H9 (cell line): ENCODE data around the gene CFAP141. TPM values are rescaled to one million over a fixed set of nuclear protein-coding genes. Genes with fewer than 3 reads are reported as not detected.
A peak's percentile ranks its signal among the peaks of the same experiment; 100 is the strongest.

ENCODE experiments used
- DNase-seq: peaks from one replicate; pipeline ENCODE4 v3.0.0-alpha.2; 2017
- H2AFZ ChIP-seq: one replicate; pipeline ENCODE4 v1.6.1; 2013; ENCODE audit warnings: mild to moderate bottlenecking, low read length, control low read depth, moderate library complexity
- H2AK5ac ChIP-seq: 2 replicates; pipeline ENCODE4 v1.6.1; 2013; ENCODE audit warnings: low read length, control low read depth, mixed read lengths; ENCODE audit not compliant: insufficient read length
- H2BK120ac ChIP-seq: one replicate; pipeline ENCODE4 v1.6.1; 2013; ENCODE audit warnings: low read depth, mild to moderate bottlenecking, low read length, control low read depth, inconsistent platforms; ENCODE audit not compliant: poor library complexity, severe bottlenecking
- H2BK12ac ChIP-seq: 2 replicates; pipeline ENCODE4 v1.6.1; 2013; ENCODE audit warnings: low read length, control low read depth, mixed read lengths, low read depth; ENCODE audit not compliant: insufficient read length
- H2BK15ac ChIP-seq: 2 replicates; pipeline ENCODE4 v1.6.1; 2013; ENCODE audit warnings: low read depth, low read length, control low read depth
- H2BK20ac ChIP-seq: one replicate; pipeline ENCODE4 v1.6.1; 2013; ENCODE audit warnings: low read depth, mild to moderate bottlenecking, low read length, control low read depth, inconsistent platforms; ENCODE audit not compliant: poor library complexity, severe bottlenecking
- H2BK5ac ChIP-seq: 2 replicates; pipeline ENCODE4 v1.6.1; 2013; ENCODE audit warnings: low read length, control low read depth, mixed read lengths; ENCODE audit not compliant: insufficient read length
- H3K14ac ChIP-seq: 2 replicates; pipeline ENCODE4 v1.6.1; 2013; ENCODE audit warnings: low read length, control low read depth; ENCODE audit not compliant: insufficient read depth
- H3K18ac ChIP-seq: 2 replicates; pipeline ENCODE4 v1.6.1; 2013; ENCODE audit warnings: low read depth, mild to moderate bottlenecking, mixed read lengths, low read length, control low read depth; ENCODE audit not compliant: insufficient read length
- H3K23ac ChIP-seq: 2 replicates; pipeline ENCODE4 v1.6.1; 2013; ENCODE audit warnings: low read length, control low read depth, mixed read lengths, low read depth; ENCODE audit not compliant: insufficient read length
- H3K23me2 ChIP-seq: 2 replicates; pipeline ENCODE4 v1.6.1; 2013; ENCODE audit warnings: low read depth, mild to moderate bottlenecking, mixed read lengths, low read length, control low read depth; ENCODE audit not compliant: insufficient read length, poor library complexity, severe bottlenecking
- H3K27ac ChIP-seq: 2 replicates; pipeline ENCODE4 v1.5.1; 2013; ENCODE audit warnings: low read length, control low read depth, mixed read lengths, low read depth; ENCODE audit not compliant: insufficient read length
- H3K27me3 ChIP-seq: 2 replicates; pipeline ENCODE4 v1.6.1; 2013; ENCODE audit warnings: low read length, control low read depth, inconsistent platforms; ENCODE audit not compliant: insufficient read depth
- H3K4ac ChIP-seq: 2 replicates; pipeline ENCODE4 v1.6.1; 2013; ENCODE audit warnings: low read depth, mild to moderate bottlenecking, control low read depth, inconsistent platforms, low read length, moderate library complexity
- H3K4me1 ChIP-seq: 2 replicates; pipeline ENCODE4 v1.6.1; 2013; ENCODE audit warnings: low read length, control low read depth, inconsistent platforms; ENCODE audit not compliant: insufficient read depth
- H3K4me2 ChIP-seq: 2 replicates; pipeline ENCODE4 v1.6.1; 2013; ENCODE audit warnings: low read length, control low read depth, mixed read lengths; ENCODE audit not compliant: insufficient read length, insufficient read depth
- H3K56ac ChIP-seq: 2 replicates; pipeline ENCODE4 v1.6.1; 2013; ENCODE audit warnings: low read depth, mild to moderate bottlenecking, mixed read lengths, low read length, control low read depth; ENCODE audit not compliant: insufficient read length
- H3K79me1 ChIP-seq: 2 replicates; pipeline ENCODE4 v1.6.1; 2013; ENCODE audit warnings: low read depth, mild to moderate bottlenecking, moderate library complexity, low read length, control low read depth, inconsistent platforms; ENCODE audit not compliant: insufficient read depth, poor library complexity, severe bottlenecking
- H3K79me2 ChIP-seq: 2 replicates; pipeline ENCODE4 v1.6.1; 2013; ENCODE audit warnings: low read length, control low read depth, inconsistent platforms; ENCODE audit not compliant: insufficient read depth
- H3K9ac ChIP-seq: 2 replicates; pipeline ENCODE4 v1.6.1; 2013; ENCODE audit warnings: low read length, control low read depth, mixed read lengths; ENCODE audit not compliant: insufficient read length; ENCODE audit errors: extremely low read depth
- H3K9me3 ChIP-seq: one replicate; pipeline ENCODE4 v1.6.1; 2013; ENCODE audit warnings: low read depth, low read length, inconsistent platforms; ENCODE audit not compliant: control insufficient read depth
- H3T11ph ChIP-seq: one replicate; pipeline ENCODE4 v1.6.1; 2013; ENCODE audit warnings: mild to moderate bottlenecking, low read length, control low read depth, inconsistent platforms
- H4K20me1 ChIP-seq: one replicate; pipeline ENCODE4 v1.6.1; 2013; ENCODE audit not compliant: control insufficient read depth, insufficient read length, insufficient read depth
- H4K5ac ChIP-seq: 2 replicates; pipeline ENCODE4 v1.6.1; 2013; ENCODE audit warnings: low read depth, mild to moderate bottlenecking, mixed read lengths, low read length, control low read depth; ENCODE audit not compliant: insufficient read length
- H4K8ac ChIP-seq: replicated peaks from 2 replicates; pipeline ENCODE4 v1.6.1; 2013; ENCODE audit warnings: low read length, control low read depth, mixed read lengths, low read depth; ENCODE audit not compliant: insufficient read length
- H4K91ac ChIP-seq: 2 replicates; pipeline ENCODE4 v1.6.1; 2013; ENCODE audit warnings: low read depth, mild to moderate bottlenecking, moderate library complexity, mixed read lengths, low read length, control low read depth; ENCODE audit not compliant: insufficient read length
- H3K27ac Mint-ChIP-seq, 3 experiments: 2 replicates in 2 of 3; 3 replicates in 1 of 3; pipeline ENCODE4 v1.8.0; 2020 to 2021; ENCODE audit warnings: mixed read lengths in 3 of 3, mild to moderate bottlenecking in 1 of 3, moderate library complexity in 1 of 3
- H3K27me3 Mint-ChIP-seq: 2 replicates; pipeline ENCODE4 v1.8.0; 2021; ENCODE audit warnings: low read depth, mild to moderate bottlenecking, moderate library complexity, mixed read lengths
- H3K36me3 Mint-ChIP-seq, 3 experiments: 2 replicates in 2 of 3; 3 replicates in 1 of 3; pipeline ENCODE4 v1.8.0; 2020 to 2021; ENCODE audit warnings: low read depth in 3 of 3, mixed read lengths in 3 of 3; ENCODE audit not compliant: insufficient read depth in 1 of 3
- H3K4me1 Mint-ChIP-seq, 2 experiments: 2 replicates each; pipeline ENCODE4 v1.8.0; 2020; ENCODE audit warnings: mixed read lengths in 2 of 2
- H3K4me3 Mint-ChIP-seq, 2 experiments: 2 replicates in 1 of 2; 3 replicates in 1 of 2; pipeline ENCODE4 v1.8.0; 2020 to 2021; ENCODE audit warnings: mild to moderate bottlenecking in 2 of 2, mixed read lengths in 2 of 2, moderate library complexity in 1 of 2
- H3K9me3 Mint-ChIP-seq, 2 experiments: 2 replicates in 1 of 2; 3 replicates in 1 of 2; pipeline ENCODE4 v1.8.0; 2020; ENCODE audit warnings: mild to moderate bottlenecking in 2 of 2, mixed read lengths in 2 of 2, moderate library complexity in 1 of 2
- WGBS: extraction: QIAGEN DNeasy Blood & Tissue Kit; methylation state at CpG from one replicate; pipeline ENCODE4 v1.1.7; 2013; ENCODE audit warnings: missing lambda C conversion rate, low lambda C conversion rate, mixed read lengths; ENCODE audit not compliant: insufficient read length; ENCODE audit errors: extremely low coverage; 5-methylcytosine and 5-hydroxymethylcytosine counted together
- total RNA-seq: library from RNA; stranded (reverse); gene quantifications from 2 replicates; pipeline ENCODE4 v1.2.1, GENCODE V29; 2021
- TF ChIP-seq, protein P1 (sequence below): fragments of 200-600 bp; sonication (generic); conservative IDR thresholded peaks from 3 replicates; pipeline ENCODE4 v1.8.0; 2021; ENCODE audit warnings: antibody characterized with exemption, mild to moderate bottlenecking

The CFAP141 gene
- total RNA-seq, 1 experiment from 2014 or later, result not detected

DNA sequence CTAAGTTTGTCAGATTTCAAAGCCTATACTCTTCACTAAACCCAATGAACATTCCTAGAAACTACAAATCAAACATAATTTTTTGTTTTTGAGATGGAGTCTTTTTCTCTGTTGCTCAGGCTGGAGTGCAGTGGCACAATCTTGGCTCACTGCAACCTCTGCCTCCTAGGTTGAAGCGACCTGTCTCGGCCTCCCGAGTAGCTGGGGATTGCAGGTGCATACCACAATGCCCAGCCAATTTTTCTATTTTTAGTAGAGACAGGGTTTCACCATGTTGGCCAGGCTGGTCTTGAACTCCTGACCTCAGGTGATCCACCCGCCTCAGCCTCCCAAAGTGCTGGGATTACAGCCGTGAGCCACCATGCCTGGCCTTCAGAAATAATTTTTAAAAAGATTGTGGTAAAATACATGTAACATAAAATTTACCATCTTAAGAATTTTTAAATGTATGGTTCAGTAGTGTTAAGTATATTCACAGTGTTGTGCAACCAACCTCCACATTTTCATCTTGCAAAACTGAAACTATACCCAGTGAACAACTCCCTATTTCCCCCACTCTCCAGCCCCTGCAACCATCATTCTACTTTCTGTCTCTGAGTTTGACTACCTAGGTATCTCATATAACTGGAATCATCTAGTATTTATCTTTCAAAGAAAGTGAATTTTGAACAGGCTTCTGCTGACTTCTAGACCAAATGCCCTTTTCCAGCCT is 2.7 kb upstream of the CFAP141 start:
- Histone ChIP-seq H2BK120ac (no peak overlapping the region), H3T11ph (no peak overlapping the region), H3K9me3 (no peaks in the 10 kb centered on the region), H3K79me1 (no peaks in the 10 kb centered on the region), H3K14ac (no peak overlapping the region), H4K5ac (no peak overlapping the region), H2BK5ac (no peak overlapping the region), H3K4me1 (no peaks in the 10 kb centered on the region), H3K56ac (no peak overlapping the region), H3K27me3 (no peaks in the 10 kb centered on the region), H4K20me1 (no peaks in the 10 kb centered on the region), H3K27ac (no peak overlapping the region), H2AFZ (no peak overlapping the region), H3K4ac (no peak overlapping the region), H2BK15ac (no peak overlapping the region), H3K18ac (no peak overlapping the region), H3K4me2 (no peak overlapping the region), H4K91ac (no peak overlapping the region), H2BK12ac (no peak overlapping the region), H3K23ac (no peak overlapping the region), H2BK20ac (no peak overlapping the region), H3K9ac (no peak overlapping the region), H4K8ac (no peak overlapping the region), H3K23me2 (no peaks in the 10 kb centered on the region), H3K79me2 (no peaks in the 10 kb centered on the region), H2AK5ac (no peak overlapping the region)
- no peaks in the 10 kb centered on the region for H3K27me3 Mint-ChIP-seq
- no peak for DNase-seq
- TF ChIP-seq, protein P1, sequence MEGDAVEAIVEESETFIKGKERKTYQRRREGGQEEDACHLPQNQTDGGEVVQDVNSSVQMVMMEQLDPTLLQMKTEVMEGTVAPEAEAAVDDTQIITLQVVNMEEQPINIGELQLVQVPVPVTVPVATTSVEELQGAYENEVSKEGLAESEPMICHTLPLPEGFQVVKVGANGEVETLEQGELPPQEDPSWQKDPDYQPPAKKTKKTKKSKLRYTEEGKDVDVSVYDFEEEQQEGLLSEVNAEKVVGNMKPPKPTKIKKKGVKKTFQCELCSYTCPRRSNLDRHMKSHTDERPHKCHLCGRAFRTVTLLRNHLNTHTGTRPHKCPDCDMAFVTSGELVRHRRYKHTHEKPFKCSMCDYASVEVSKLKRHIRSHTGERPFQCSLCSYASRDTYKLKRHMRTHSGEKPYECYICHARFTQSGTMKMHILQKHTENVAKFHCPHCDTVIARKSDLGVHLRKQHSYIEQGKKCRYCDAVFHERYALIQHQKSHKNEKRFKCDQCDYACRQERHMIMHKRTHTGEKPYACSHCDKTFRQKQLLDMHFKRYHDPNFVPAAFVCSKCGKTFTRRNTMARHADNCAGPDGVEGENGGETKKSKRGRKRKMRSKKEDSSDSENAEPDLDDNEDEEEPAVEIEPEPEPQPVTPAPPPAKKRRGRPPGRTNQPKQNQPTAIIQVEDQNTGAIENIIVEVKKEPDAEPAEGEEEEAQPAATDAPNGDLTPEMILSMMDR, result no peak
- no peak overlapping the region for H3K4me3 Mint-ChIP-seq
- H3K36me3 Mint-ChIP-seq, result peaks cover 45 to 79% (median 72%) of the 10 kb centered on the region in 3 experiments
- H3K27ac Mint-ChIP-seq, result peak overlapping the region in 2 of 3 experiments; percentile 12 to 16; a peak in 2 of 7 replicates
- H3K9me3 Mint-ChIP-seq, result no peaks in the 10 kb centered on the region
- WGBS, result no CpG with 5 or more reads among the region's 5 CpGs
- H3K4me1 Mint-ChIP-seq, result no peaks in the 10 kb centered on the region
